ENCODE results near the gene ARHGEF38. TPM values are rescaled to one million over a fixed set of nuclear protein-coding genes. Genes with fewer than 3 reads are reported as not detected.

Gene ARHGEF38
- total RNA-seq, 4 donors from 2014 or later, result not detected

DNA sequence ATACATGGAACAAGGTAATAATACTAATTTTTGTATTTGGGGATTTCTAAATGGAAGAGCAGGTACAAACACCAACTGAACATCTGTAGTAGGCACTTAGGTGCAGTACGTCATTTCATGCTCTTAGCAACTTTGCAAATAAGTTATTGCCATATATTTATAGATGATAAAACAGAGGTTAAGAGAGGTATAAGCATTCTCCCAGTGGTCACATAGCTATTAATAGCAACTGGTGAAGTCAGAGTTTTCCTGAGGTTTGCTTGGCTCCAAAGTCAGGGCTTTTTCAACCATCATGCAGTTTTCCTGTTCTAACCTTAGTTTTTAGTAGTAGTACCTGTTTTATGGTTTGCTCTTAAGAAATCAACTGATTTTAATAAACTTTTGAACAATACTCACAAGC is 10.9 kb downstream of the ARHGEF38 start:
- Histone ChIP-seq H3K4me3 (no peak overlapping the region), H3K9me3 (no peaks in the 10 kb centered on the region), H3K27me3 (no peaks in the 10 kb centered on the region), H3K4me1 (no peaks in the 10 kb centered on the region), H3K36me3 (no peaks in the 10 kb centered on the region), H3K27ac (no peak overlapping the region)
- in situ Hi-C loops (cut with MboI; ENCODE audit: low sequenced_read_pairs in 4 of 4) (no loop called here), intact Hi-C loops (cut with DNase I; ENCODE audit: low total_unique reads) (no loop called here)
- TF ChIP-seq, protein P1, sequence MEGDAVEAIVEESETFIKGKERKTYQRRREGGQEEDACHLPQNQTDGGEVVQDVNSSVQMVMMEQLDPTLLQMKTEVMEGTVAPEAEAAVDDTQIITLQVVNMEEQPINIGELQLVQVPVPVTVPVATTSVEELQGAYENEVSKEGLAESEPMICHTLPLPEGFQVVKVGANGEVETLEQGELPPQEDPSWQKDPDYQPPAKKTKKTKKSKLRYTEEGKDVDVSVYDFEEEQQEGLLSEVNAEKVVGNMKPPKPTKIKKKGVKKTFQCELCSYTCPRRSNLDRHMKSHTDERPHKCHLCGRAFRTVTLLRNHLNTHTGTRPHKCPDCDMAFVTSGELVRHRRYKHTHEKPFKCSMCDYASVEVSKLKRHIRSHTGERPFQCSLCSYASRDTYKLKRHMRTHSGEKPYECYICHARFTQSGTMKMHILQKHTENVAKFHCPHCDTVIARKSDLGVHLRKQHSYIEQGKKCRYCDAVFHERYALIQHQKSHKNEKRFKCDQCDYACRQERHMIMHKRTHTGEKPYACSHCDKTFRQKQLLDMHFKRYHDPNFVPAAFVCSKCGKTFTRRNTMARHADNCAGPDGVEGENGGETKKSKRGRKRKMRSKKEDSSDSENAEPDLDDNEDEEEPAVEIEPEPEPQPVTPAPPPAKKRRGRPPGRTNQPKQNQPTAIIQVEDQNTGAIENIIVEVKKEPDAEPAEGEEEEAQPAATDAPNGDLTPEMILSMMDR (IDR thresholded peaks at IDR 0.05 in 4 of 5, conservative IDR thresholded peaks at IDR 0.05 in 1 of 5), result no peak
- no peak for TF ChIP-seq POLR2A (IDR thresholded peaks at IDR 0.05)
- DNase-seq, result no peak
- ATAC-seq, result no peak

DNA sequence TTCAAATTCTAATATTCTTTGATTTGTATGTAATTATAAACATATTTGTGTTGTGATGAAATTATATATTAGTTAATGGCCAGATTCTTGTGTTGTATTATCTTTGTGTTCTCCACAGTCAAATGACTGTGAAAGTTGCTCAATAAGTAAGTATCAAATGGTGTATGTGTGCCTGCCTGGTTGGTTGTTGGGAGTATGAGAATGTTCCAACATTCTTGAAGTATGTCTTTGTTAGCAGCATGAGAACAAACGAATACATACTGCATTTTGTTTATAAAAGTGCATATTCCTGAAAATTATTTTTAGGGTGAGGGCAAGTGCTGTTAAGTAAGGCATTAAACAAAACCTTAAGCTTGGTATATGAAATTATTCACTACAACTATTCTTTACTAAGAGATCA is 16.2 kb downstream of the ARHGEF38 start:
- H3K27ac ChIP-seq, result no peak overlapping the region
- no peak for DNase-seq
- in situ Hi-C loops (cut with MboI; ENCODE audit: low sequenced_read_pairs in 4 of 4), result no loop called here
- H3K4me3 ChIP-seq, result no peak overlapping the region
- H3K4me1 ChIP-seq, result no peaks in the 10 kb centered on the region
- no peaks in the 10 kb centered on the region for H3K27me3 ChIP-seq
- no peak for TF ChIP-seq POLR2A (IDR thresholded peaks at IDR 0.05)
- TF ChIP-seq, protein P1 (IDR thresholded peaks at IDR 0.05 in 4 of 5, conservative IDR thresholded peaks at IDR 0.05 in 1 of 5), result no peak
- no peak for ATAC-seq
- no peaks in the 10 kb centered on the region for H3K36me3 ChIP-seq
- no peaks in the 10 kb centered on the region for H3K9me3 ChIP-seq
- intact Hi-C loops (cut with DNase I; ENCODE audit: low total_unique reads), result no loop called here

DNA sequence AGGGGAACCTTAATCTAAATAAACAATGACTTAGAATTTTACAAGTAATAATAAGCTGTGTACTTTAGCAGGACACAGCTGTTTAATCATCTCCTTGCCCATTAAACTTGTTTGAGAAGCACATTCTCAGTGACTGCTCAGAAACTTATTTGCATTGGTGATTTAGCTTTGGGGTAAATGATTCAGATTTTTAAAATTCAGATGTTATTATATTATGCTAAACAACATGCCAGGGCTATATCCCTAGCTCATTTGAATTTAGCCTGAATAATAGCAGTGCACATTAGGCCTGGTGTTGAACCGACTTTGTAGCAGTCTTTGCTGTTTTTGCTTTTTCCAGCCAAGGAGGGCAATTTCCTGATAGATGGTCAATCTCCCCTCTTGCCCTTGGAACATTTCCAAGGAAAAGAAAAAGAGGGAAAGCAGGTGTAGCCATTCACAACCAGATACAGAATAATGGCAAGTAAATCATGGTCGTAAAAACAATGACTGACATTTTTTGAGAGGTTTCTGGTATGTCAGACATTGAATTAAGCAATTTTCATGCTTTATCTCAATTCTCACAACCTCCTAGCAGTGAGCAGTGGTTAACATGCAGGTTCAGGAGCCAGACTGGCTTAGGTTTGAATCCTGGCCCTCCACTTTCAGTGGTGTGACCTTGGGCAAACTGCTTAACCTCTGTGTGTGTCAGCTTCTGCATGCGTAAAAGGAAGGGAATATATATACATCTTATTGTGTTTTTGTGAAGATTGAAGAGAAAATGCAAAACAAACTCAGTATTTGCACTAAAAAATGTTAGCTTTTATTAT is 16.8 kb downstream of the ARHGEF38 start:
- intact Hi-C loops (cut with DNase I; ENCODE audit: low total_unique reads) (no loop called here), in situ Hi-C loops (cut with MboI; ENCODE audit: low sequenced_read_pairs in 4 of 4) (no loop called here)
- no peaks in the 10 kb centered on the region for H3K9me3 ChIP-seq
- no peak overlapping the region for H3K27ac ChIP-seq
- TF ChIP-seq POLR2A (IDR thresholded peaks at IDR 0.05), result no peak
- TF ChIP-seq, protein P1 (IDR thresholded peaks at IDR 0.05 in 4 of 5, conservative IDR thresholded peaks at IDR 0.05 in 1 of 5), result no peak
- H3K4me3 ChIP-seq, result no peak overlapping the region
- no peaks in the 10 kb centered on the region for H3K4me1 ChIP-seq
- no peak for DNase-seq
- no peak for ATAC-seq
- no peaks in the 10 kb centered on the region for H3K36me3 ChIP-seq
- no peaks in the 10 kb centered on the region for H3K27me3 ChIP-seq

DNA sequence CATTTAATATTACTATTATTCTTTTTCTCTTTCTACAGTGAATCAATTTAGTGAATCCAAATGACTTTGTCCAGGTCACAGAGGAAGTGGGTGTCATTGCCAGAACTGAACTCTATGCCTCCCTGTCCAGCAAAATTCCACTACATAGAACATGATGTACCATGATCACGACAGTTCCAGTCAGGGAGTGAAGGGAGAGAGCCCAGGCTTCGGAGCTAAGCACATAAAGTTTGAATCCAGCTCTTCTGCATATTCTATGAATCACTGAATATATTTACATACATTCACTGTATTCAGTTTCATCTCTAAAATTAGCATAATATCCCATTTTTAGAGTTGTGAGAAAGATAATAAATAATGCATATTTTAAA is 17.4 kb downstream of the ARHGEF38 start:
- H3K36me3 ChIP-seq, result no peaks in the 10 kb centered on the region
- ATAC-seq, result no peak
- H3K4me1 ChIP-seq, result no peaks in the 10 kb centered on the region
- H3K9me3 ChIP-seq, result no peaks in the 10 kb centered on the region
- intact Hi-C loops (cut with DNase I; ENCODE audit: low total_unique reads), result no loop called here
- in situ Hi-C loops (cut with MboI; ENCODE audit: low sequenced_read_pairs in 4 of 4), result no loop called here
- no peak for DNase-seq
- H3K27ac ChIP-seq, result no peak overlapping the region
- no peak overlapping the region for H3K4me3 ChIP-seq
- no peaks in the 10 kb centered on the region for H3K27me3 ChIP-seq
- TF ChIP-seq, protein P1 (IDR thresholded peaks at IDR 0.05 in 4 of 5, conservative IDR thresholded peaks at IDR 0.05 in 1 of 5), result no peak
- no peak for TF ChIP-seq POLR2A (IDR thresholded peaks at IDR 0.05)

DNA sequence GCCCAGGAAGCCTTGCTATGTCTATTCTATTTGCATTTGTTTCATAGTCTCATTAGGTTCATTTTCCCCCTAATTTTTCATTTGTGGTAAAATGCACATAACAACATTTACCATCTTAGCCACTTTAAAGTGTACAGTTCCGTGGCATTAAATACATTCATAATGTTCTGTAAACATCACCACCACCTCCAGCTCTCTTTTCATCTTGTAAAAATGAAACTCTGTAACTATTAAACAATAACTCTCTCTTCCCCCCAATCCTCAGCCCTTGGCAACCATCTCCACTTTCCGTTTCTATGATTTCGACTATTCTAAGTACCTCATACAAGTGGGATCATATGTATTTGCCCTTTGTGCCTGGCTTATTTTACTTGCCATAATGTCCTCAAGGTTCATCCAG is 19.9 kb downstream of the ARHGEF38 start:
- Histone ChIP-seq H3K27me3 (no peaks in the 10 kb centered on the region), H3K36me3 (no peaks in the 10 kb centered on the region), H3K9me3 (no peaks in the 10 kb centered on the region), H3K4me3 (no peak overlapping the region), H3K4me1 (no peaks in the 10 kb centered on the region), H3K27ac (no peak overlapping the region)
- no peak for DNase-seq
- no peak for ATAC-seq
- intact Hi-C loops (cut with DNase I; ENCODE audit: low total_unique reads) (no loop called here), in situ Hi-C loops (cut with MboI; ENCODE audit: low sequenced_read_pairs in 4 of 4) (no loop called here)
- TF ChIP-seq, protein P1 (IDR thresholded peaks at IDR 0.05 in 4 of 5, conservative IDR thresholded peaks at IDR 0.05 in 1 of 5), result no peak
- no peak for TF ChIP-seq POLR2A (IDR thresholded peaks at IDR 0.05)

All from gastrocnemius medialis (tissue), 4 donors.